DOHH2 (cell line): Measurements from ENCODE around the gene CCDC7.

Source experiments
- H3F3A ChIP-seq: fragments of 200-600 bp; sonication (generic), shearing (Covaris generic); 2 replicates; pipeline ENCODE4 v1.6.0; 2016; ENCODE audit warnings: antibody characterized with exemption, mild to moderate bottlenecking; ENCODE audit not compliant: control insufficient read depth, insufficient read depth
- H3K27ac ChIP-seq: fragments of 200-600 bp; sonication (generic); 2 replicates; pipeline ENCODE4 v1.5.1; 2014; ENCODE audit warnings: low read depth, mild to moderate bottlenecking, low read length, moderate library complexity
- H3K27me3 ChIP-seq: fragments of 200-600 bp; sonication (generic); 2 replicates; pipeline ENCODE4 v1.6.1; 2014; ENCODE audit warnings: mild to moderate bottlenecking, low read length, mixed read lengths; ENCODE audit not compliant: control insufficient read depth
- H3K36me3 ChIP-seq: fragments of 200-600 bp; sonication (generic); 2 replicates; pipeline ENCODE4 v1.6.1; 2014; ENCODE audit warnings: mild to moderate bottlenecking, low read length, moderate library complexity, mixed read lengths; ENCODE audit not compliant: control insufficient read depth
- H3K4me1 ChIP-seq: fragments of 200-600 bp; sonication (generic); 2 replicates; pipeline ENCODE4 v1.6.1; 2014; ENCODE audit warnings: mild to moderate bottlenecking, low read length, mixed read lengths; ENCODE audit not compliant: control insufficient read depth
- H3K4me2 ChIP-seq: fragments of 200-600 bp; sonication (generic); 2 replicates; pipeline ENCODE4 v1.6.0; 2014; ENCODE audit warnings: mild to moderate bottlenecking, low read length, moderate library complexity
- H3K4me3 ChIP-seq: fragments of 200-600 bp; sonication (generic); 2 replicates; pipeline ENCODE4 v1.5.1; 2014; ENCODE audit warnings: mild to moderate bottlenecking, low read length, mixed read lengths
- H3K79me2 ChIP-seq: fragments of 200-600 bp; sonication (generic); 2 replicates; pipeline ENCODE4 v1.6.1; 2014; ENCODE audit warnings: mild to moderate bottlenecking, low read length, mixed read lengths; ENCODE audit not compliant: control insufficient read depth
- H3K9me2 ChIP-seq: fragments of 200-600 bp; sonication (generic); replicated peaks from 2 replicates; pipeline ENCODE4 v1.6.1; 2014; ENCODE audit warnings: mild to moderate bottlenecking, low read length, mixed read lengths; ENCODE audit not compliant: control insufficient read depth
- H3K9me3 ChIP-seq: fragments of 200-600 bp; sonication (generic); 2 replicates; pipeline ENCODE4 v1.6.1; 2014; ENCODE audit warnings: antibody characterized with exemption, low read length, mixed read lengths; ENCODE audit not compliant: control insufficient read depth, insufficient read depth
- H4K20me1 ChIP-seq: fragments of 200-600 bp; sonication (generic); 2 replicates; pipeline ENCODE4 v1.6.0; 2014; ENCODE audit warnings: low read depth, mild to moderate bottlenecking, antibody characterized with exemption, low read length, moderate library complexity; ENCODE audit not compliant: control insufficient read depth, insufficient read depth
- CTCF ChIP-seq: fragments of 200-600 bp; sonication (generic); IDR thresholded peaks from one replicate; pipeline ENCODE4 v1.5.1; 2014; ENCODE audit warnings: antibody characterized with exemption, mild to moderate bottlenecking, low read depth, low read length; ENCODE audit not compliant: poor library complexity, severe bottlenecking
- EZH2phosphoT487 ChIP-seq: fragments of 200-600 bp; sonication (generic); IDR thresholded peaks from 2 replicates; pipeline ENCODE4 v1.6.1; 2017; ENCODE audit warnings: borderline replicate concordance, mild to moderate bottlenecking, antibody characterized with exemption, low read length, moderate library complexity, mixed read lengths

Gene CCDC7

GRCh38 chr10:32415361-32415760, 30.6 kb upstream of the CCDC7 start:
- Histone ChIP-seq H3K36me3 (no peaks in the 10 kb centered on the region), H3F3A (no peaks in the 10 kb centered on the region), H3K4me3 (no peak overlapping the region), H3K27ac (no peak overlapping the region), H3K27me3 (peaks cover 3% of the 10 kb centered on the region; the same call in 1 of the 2 replicates), H3K4me1 (no peaks in the 10 kb centered on the region), H3K79me2 (no peaks in the 10 kb centered on the region), H4K20me1 (no peaks in the 10 kb centered on the region), H3K9me2 (no peaks in the 10 kb centered on the region), H3K9me3 (no peaks in the 10 kb centered on the region), H3K4me2 (no peak overlapping the region)
- TF ChIP-seq EZH2phosphoT487 (no peak), CTCF (no peak)

- no peaks in the 10 kb centered on the region for H3K36me3 ChIP-seq
- no peaks in the 10 kb centered on the region for H3F3A ChIP-seq
- H3K27me3 ChIP-seq: peaks cover 3% of the 10 kb centered on the region; the same call in 1 of the 2 replicates
- H3K4me1 ChIP-seq: no peaks in the 10 kb centered on the region
- no peaks in the 10 kb centered on the region for H4K20me1 ChIP-seq
- no peaks in the 10 kb centered on the region for H3K79me2 ChIP-seq
- no peak overlapping the region for H3K4me2 ChIP-seq
- no peak overlapping the region for H3K27ac ChIP-seq
- no peak overlapping the region for H3K4me3 ChIP-seq
- H3K9me3 ChIP-seq: peaks cover 6% of the 10 kb centered on the region
- no peaks in the 10 kb centered on the region for H3K9me2 ChIP-seq
- TF ChIP-seq CTCF (no peak), EZH2phosphoT487 (no peak)
These were observed 27.9 kb upstream of the CCDC7 start for GRCh38 chr10:32417911-32418547.

GRCh38 chr10:32418572-32418971, 27.4 kb upstream of the CCDC7 start:
- Histone ChIP-seq H4K20me1 (no peaks in the 10 kb centered on the region), H3K79me2 (no peaks in the 10 kb centered on the region), H3K27me3 (peaks cover 3% of the 10 kb centered on the region; the same call in 1 of the 2 replicates), H3K9me3 (peaks cover 6% of the 10 kb centered on the region), H3K4me3 (no peak overlapping the region), H3K36me3 (no peaks in the 10 kb centered on the region), H3K27ac (no peak overlapping the region), H3F3A (no peaks in the 10 kb centered on the region), H3K4me2 (no peak overlapping the region), H3K9me2 (no peaks in the 10 kb centered on the region), H3K4me1 (no peaks in the 10 kb centered on the region)
- TF ChIP-seq EZH2phosphoT487: no peak
- TF ChIP-seq CTCF: no peak
